Vagina (tissue), 2 donors: ENCODE results near the gene CAMP.
A peak's percentile ranks its signal among the peaks of the same experiment; 100 is the strongest.

Source experiments
- CTCF ChIP-seq, 3 experiments: fragments of 450-650 bp in 2 of 3; fragments of 200-600 bp in 1 of 3; sonication (generic) in 1 of 3; IDR thresholded peaks; one replicate each; pipeline ENCODE4 v1.5.1; 2017 to 2019; ENCODE audit warnings: antibody characterized with exemption in 3 of 3, mild to moderate bottlenecking in 2 of 3, moderate library complexity in 2 of 3
- POLR2AphosphoS5 ChIP-seq, 2 donors: sonication (generic); formaldehyde crosslinking; IDR thresholded peaks; one replicate each; pipeline ENCODE4 v1.9.0; 2017; ENCODE audit warnings: antibody characterized with exemption in 2 of 2, mild to moderate bottlenecking in 2 of 2, low read depth in 1 of 2; ENCODE audit not compliant: insufficient read depth in 1 of 2

- TF ChIP-seq CTCF (IDR thresholded peaks at IDR 0.05) (no peak), POLR2AphosphoS5 (IDR thresholded peaks at IDR 0.05; ENCODE audit: insufficient read depth in 1 of 2, low read depth in 1 of 2) (peak; percentile 72 to 91)
Observed at GRCh38 chr3:48188266-48189201, 34.8 kb upstream of the CAMP start, which contains the start of gene CDC25A.
